ENCODE data around the gene STT3B.

STT3B gene

DNA sequence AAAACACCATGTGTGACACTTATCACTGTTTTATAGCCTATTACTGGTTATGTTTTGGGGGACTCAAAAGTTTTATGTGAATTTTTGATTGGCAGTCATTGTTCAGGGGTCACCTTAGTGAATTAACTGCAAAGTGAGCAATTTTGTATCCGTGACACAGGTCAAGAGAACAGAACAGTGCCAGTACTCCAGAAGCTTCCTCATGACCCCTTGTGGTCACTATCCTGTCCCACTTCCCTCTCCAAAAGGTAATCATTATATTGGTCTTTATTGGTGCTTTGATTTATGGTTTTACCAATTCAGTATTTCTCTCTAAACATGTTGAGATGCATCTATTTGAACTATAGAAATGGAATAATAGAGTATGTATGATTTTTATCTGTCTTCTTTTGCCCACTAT is 107.1 kb downstream of the STT3B start:
- DNase-seq (ENCODE audit: low read depth in 2 of 2) = no peak

DNA sequence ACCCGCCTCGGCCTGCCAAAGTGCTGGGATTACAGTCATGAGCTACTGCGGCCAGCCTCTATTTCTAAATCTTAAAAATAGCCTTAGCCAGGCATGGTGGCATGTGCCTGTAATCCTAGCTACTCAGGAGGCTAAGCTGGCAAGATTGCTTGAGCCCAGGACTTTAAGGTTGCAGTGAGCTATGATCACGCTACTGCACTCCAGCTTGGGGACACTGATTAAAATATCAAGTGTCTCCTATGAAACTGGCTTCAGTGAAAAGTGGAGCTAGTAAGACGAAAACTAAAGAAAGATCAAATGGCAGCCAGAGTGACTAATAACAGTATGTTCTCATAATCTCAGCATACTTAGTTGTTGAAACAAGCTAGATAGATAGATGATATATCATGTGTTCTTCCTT is 112.5 kb downstream of the STT3B start:
- DNase-seq (ENCODE audit: low read depth in 2 of 2) = no peak

DNA sequence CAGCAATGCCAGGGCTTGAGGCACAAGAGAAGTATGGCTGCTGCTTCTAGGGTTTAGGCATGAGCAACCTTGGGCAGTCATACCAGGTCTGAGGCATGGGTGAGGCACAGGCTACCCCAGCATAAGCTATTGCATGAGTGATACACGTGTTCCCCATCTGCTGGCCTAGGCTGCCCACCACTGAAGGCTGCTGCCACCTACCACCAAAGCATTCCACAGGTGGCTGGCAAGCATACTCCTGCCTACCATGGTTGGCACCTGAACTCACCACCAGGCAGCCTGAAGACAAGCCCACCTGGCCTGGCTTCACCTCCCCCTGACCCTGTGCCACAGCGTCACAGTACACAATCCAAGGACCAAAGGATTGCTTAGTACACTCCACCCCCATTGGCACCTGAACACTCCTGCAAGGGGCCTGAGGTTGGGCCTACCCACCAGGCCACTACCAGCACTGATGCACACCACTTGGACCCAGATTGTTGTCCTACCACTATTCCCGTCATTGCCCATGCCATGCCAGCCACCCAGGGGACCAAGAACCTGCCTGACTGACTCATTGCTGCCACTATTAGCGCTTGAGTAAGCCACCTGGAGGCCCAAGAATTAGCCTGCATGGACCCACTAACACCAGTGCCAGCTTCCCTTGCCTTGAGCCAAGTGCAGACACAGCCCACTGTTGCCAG is 115.7 kb downstream of the STT3B start:
- no peak for DNase-seq (ENCODE audit: low read depth in 2 of 2)

GRCh38 chr3:31652296-31652695 is 119.6 kb downstream of the STT3B start:
- DNase-seq (ENCODE audit: low read depth in 2 of 2) = no peak

GRCh38 chr3:31653464-31653863 is 120.7 kb downstream of the STT3B start:
- no peak for DNase-seq (ENCODE audit: low read depth in 2 of 2)

DNA sequence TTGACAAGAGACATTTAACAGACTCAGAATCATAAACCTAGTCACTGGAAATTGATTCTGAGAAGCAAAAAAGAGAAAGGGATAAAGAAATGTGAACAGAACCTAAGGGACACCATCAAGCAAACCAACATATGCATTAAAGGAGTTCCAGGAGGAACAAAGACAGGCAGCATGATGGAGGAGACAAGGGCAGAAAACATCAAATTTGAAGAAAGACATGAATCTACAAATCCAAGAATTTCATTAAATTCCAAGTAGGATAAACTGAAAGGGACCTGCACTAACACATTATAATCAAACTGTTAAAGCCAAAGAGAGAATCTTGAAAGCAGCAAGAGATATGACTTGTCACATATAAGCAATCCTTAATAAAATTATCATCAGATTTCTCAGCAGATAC is 122.3 kb downstream of the STT3B start:
- no peak for DNase-seq (ENCODE audit: low read depth in 2 of 2)

DNA sequence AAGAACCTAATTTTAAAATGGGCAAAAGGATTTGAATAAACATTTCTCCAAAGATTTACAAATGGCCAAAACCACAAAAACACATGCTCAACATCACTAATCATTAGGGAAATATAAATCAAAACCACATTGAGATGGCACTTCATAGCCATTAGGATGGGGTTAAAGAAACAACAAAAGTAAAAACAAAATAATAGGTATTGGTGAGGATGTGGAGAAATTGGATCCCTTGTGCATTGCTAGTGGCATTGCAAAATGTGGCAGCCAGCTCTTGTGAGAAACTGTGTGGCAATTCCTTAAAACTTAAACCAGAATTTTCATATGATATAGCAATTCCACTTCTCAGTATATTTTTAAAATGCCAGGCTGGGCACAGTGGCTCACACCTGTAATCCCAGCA is 126.5 kb downstream of the STT3B start:
- DNase-seq (ENCODE audit: low read depth in 2 of 2) = no peak

- DNase-seq (ENCODE audit: low read depth in 2 of 2) = no peak
These were observed 128.6 kb downstream of the STT3B start for GRCh38 chr3:31661286-31661685.

- DNase-seq (ENCODE audit: low read depth in 2 of 2) = no peak
These were observed 129.4 kb downstream of the STT3B start for GRCh38 chr3:31661993-31662670.

DNA sequence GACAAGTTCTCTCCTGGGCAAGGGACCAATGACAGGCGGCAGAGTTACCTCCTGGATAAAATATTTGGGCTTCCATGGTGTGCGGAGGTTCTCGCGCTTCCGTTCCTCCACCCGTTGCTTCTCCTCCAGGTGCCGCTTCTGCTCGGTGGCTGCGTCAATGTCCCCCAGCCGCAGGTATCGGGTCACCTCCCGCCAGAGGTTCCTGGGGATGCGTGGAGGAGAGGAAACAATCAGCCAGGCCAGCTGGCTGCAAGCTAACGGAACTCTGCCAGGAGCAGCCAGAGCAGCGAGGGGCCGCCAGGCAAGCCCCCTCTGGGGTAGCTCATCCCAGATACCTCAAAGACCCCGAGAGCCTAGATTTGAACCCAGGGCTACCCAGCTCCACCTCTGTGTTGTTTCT is 131.3 kb downstream of the STT3B start:
- DNase-seq (ENCODE audit: low read depth in 2 of 2) = no peak

GRCh38 chr3:31667582-31667981 is 134.9 kb downstream of the STT3B start:
- DNase-seq (ENCODE audit: low read depth in 2 of 2) = no peak

DNA sequence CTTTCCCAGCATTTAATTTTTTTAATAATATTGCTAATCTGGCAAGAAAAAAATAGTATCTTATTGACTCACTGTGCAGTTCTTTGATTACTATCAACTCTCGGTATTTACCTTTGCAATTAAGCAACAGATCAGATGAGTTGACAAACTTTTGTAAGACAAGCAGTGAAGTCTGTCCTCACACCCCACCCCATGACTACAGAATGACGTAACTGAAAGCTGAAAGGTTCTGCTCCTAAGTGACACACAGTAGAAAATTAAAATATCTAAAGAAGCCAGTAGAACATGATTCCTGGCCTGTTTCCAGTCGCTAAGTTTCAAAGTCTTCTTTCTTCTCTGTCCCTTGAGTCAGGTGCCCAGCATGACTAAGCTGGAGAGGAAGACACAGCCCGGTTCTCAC is 135.5 kb downstream of the STT3B start:
- DNase-seq (ENCODE audit: low read depth in 2 of 2) = no peak

DNA sequence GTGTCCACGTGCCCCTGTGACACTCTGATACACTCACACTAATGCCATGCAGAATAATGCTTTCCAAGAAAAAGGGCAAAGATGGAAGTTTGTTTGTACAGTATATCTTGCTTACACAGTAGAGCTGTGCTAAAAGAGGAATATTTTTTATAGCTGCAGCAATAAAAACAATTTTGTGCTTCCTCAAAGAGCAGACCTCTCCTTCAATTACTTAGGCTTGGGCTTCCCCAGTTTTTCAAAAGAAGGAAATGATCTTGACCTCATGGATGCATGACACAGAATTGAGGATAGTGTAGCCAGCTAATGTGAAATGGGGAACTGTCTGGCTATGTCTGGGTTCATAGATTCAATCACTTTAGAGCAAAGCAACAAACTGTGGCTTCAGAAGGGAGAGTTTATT is 137.4 kb downstream of the STT3B start:
- no peak for DNase-seq (ENCODE audit: low read depth in 2 of 2)

GRCh38 chr3:31670722-31671121 is 138.0 kb downstream of the STT3B start:
- no peak for DNase-seq (ENCODE audit: low read depth in 2 of 2)

- no peak for DNase-seq (ENCODE audit: low read depth in 2 of 2)
These were observed 138.7 kb downstream of the STT3B start for GRCh38 chr3:31671451-31671850.

DNA sequence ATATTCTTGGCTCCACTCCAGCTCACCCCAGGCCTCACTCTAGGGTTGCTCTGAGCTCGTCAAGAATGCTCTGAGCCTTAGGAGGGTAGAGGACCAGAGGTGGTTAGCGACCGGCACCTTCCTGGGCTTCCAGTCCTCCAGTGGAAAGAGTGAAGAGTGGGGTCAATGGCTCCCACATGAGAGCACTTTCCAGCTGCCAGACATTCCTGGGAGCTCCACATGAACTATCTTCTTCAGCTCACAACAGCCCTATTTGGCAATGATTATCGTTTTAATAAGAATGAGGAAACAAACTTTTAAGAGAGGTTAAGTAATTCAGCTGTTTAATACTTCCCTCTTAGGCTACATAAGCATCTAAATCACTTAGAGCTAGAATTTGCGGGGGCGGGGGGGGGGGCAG is 139.3 kb downstream of the STT3B start:
- DNase-seq (ENCODE audit: low read depth in 2 of 2) = no peak

DNA sequence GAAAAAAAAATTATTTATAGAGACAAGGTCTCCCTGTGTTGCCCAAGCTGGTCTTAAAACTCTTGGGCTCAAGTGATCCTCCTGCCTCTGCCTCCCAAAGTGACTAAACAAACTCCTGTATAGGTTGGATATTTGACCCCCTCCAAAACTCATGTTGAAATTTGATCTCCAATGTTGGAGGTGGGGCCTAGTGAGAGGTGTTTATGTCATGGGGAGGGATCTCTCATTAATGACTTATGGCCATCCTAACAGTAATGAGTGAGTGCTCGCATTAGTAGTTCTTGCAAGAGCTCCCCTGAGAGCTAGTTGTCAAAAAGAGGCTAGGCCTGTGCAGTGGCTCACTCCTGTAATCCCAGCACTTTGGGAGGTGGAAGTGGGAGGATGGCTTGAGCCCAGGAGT is 141.2 kb downstream of the STT3B start:
- no peak for DNase-seq (ENCODE audit: low read depth in 2 of 2)

GRCh38 chr3:31676556-31676955 is 143.8 kb downstream of the STT3B start:
- DNase-seq (ENCODE audit: low read depth in 2 of 2) = no peak

- no peak for DNase-seq (ENCODE audit: low read depth in 2 of 2)
These were observed 147.5 kb downstream of the STT3B start for GRCh38 chr3:31680072-31680870.

All from stimulated activated CD8-positive, alpha-beta memory T cell treated with anti-CD3 and anti-CD28 coated beads, Interleukin-15, amount 100 ng/mL, for 4 hours (primary cell).